Activated CD4-positive, alpha-beta T cell treated with anti-CD3 and anti-CD28 coated beads, Interleukin-2, amount 50 U/mL, for 24 hours (primary cell): ENCODE measurements around the gene COL7A1.
"Not testable (repeated sequence)": the region's sequence is repeated elsewhere in the genome, so short reads cannot be mapped to it uniquely, and the experiment has no call there.

ENCODE experiments used
- DNase-seq, 2 donors: peaks; one replicate each; pipeline ENCODE4 v3.0.0-alpha.2; 2020; ENCODE audit warnings: low read depth in 1 of 2, low spot score in 1 of 2

The COL7A1 gene

DNA sequence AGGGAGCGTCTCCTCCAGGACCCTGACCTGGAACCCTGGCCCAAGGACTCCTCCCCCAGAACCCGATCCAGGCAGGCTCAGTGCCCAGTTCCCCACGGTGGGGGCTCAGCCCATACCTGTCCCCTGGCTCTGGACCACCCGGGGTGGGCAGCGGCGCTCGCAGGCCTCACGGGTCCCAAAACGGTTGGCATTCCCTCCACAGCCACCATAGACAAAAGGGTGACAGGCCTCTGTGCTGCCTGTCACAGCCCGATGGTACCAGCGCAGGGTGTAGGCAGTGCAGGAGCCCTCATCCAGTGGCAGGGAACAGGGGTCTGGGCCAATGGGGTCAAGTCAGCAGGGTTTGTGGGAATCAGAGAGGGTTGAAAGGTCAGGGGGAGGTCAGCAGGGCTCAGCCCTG is 30.5 kb downstream of the COL7A1 start:
- no peak for DNase-seq

DNA sequence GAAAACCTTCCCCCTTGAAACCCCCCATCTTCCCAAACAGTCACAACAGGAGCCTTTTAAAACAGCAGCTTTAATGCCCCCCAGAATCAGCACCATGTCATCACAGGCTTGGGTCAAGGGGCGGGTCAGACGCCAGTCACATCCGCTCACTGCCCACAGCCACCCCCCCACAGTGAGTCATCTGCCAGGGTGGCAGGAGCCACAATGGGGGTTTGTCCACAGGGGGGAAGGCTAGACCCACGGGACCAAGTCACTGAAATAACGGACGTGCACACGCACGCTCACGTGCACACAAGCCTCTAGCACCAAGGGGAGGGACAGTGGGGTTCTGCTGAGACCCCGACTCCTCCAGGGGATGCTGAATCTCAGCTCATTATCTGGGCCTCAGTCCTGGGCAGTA is 31.1 kb downstream of the COL7A1 start:
- no peak for DNase-seq

DNA sequence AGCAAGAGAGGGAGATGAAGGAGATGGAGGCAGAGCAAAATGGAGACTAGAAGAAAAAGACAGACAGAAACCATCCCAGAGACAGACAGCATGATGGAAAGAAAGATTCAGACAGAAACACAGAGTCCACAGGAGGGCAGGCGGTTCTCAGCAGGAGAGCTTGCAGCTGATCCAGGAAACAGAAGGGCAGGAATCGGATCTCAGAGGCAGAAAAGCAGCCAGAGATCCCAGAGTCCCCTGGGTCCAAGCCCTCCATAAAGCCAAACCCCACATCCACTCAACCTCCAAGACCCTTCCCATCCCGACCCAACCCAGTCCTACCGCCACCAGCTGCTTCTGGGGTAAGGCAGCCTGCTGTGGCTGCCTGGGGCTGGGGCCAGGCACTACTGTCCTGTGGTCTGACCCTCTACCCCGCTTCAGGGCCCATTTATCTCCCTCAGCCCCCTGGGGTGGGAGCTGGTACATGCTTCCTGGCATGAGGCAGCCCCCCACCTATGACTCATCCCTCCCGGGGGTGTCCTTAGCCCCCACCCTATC is 31.7 kb downstream of the COL7A1 start, which contains the start of gene UCN2:
Gene UCN2, minus strand, starts transcription at position 400 of the 537 bp plus-strand sequence. CDS start 657 bp downstream, outside the sequence.
- DNase-seq, result no peak

DNA sequence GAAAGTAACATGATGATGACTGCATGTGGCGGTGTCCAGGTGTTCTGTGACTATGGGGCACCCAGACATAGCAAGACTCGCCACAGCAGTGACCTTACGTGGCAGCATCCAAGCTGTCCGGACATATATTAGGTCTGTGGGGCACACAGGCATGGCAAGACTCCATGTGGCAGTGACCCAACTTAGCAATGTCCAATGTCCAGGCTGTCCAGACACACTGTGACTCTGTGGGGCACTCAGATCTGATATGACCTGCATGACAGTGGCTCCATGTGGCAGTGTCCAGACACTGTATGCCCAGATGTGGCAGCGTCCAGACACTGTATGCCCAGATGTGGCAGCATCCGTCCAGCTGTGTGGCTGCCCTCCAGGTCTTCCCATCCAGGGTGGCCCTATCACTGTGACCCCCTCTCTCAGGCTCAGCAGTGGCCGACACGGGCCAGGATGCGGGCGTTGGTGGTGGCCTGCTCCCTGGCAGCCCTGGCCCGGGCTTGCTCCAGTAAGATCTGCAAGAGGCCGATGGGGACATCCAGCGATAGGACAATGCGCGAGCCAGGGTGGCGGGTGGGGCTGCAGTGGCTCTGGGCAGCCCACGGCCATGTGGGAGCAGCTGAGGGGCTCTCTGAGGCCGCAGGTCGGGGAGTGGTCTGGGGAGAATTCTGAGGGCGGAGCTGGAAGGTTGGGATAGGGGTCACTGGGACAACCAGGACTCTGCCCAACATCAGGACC is 32.6 kb downstream of the COL7A1 start:
- no peak for DNase-seq

DNA sequence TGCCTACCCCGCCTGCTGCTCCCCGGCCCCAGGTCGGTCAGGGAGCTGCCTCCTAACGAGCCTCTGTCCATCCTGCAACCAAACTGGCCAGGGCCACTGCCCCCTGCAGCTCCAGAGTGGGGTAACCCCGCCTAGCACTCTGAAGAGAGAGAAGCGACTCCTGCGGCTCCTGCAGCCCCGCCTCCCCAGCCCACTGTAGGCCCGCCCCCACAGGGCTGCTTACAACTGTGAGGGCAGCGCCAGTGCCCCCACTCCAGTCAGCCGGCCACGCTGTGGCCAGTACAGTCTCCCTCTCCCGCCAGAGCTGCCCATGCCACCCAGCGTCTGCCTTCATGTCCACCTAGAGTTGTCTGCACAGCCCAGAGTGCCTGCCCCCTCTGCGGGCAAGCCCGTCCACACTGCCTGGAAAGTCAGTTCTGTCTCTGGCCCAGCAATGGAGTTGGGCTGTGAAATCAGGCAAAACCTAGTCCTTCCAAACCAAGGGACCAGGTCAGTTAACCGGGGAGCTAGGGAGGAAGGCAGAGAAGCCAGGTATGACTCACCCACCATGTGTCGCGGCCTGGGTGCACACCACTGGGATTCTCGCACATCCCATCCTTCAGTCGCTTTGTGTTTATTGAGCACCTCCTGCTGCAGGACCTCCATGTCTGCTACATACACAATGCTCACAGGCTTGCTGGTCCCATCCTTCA is 33.9 kb downstream of the COL7A1 start:
- DNase-seq, result no peak

DNA sequence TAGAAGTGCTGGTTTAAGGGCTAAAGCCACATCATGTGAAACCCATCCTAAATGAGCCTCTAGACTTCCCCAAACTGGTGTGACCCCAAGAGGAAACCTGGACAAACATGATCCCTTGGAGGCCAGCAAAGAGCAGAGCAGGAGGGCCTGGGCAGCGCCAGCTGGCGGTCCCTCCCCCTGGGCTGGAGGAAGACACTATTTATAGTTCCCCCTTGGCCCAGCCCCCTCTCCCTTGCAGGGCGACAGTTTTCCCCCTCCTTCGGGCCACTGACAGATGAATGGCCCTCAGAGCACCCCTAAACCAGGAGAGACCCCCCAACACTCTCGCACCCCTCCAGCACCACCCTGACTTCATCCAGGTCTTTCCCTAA is 34.5 kb downstream of the COL7A1 start:
- DNase-seq, result no peak

DNA sequence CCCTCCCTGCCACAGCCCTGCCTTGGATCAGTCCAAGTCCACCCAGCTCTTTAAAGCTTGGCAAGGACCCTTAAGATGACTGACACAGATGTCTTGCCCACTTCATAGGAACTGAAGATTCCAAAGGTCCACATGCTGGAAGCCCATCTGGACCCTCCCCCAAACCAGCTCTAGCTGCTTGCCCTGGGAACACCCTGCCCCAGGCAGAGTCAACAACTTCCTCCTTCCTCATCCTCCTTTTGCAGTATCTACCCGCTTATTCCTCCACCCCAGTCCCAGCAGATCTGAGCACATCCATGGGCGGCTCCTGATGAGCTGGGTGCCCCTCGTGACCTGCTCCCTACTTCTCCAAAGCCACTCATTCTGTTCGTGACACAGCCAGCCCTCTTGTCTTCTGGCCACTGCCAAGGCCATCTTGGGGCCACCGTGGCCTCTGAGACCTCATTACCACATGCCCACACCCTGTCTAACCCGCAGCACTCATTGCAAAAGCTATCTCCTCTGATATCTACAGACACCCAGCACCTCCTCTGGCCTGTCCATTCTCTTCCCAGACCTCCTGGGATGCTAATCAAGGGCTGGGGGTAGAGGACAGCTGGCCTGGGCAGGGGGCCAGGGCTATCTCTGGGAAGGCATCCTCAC is 36.5 kb downstream of the COL7A1 start:
- DNase-seq, result no peak

DNA sequence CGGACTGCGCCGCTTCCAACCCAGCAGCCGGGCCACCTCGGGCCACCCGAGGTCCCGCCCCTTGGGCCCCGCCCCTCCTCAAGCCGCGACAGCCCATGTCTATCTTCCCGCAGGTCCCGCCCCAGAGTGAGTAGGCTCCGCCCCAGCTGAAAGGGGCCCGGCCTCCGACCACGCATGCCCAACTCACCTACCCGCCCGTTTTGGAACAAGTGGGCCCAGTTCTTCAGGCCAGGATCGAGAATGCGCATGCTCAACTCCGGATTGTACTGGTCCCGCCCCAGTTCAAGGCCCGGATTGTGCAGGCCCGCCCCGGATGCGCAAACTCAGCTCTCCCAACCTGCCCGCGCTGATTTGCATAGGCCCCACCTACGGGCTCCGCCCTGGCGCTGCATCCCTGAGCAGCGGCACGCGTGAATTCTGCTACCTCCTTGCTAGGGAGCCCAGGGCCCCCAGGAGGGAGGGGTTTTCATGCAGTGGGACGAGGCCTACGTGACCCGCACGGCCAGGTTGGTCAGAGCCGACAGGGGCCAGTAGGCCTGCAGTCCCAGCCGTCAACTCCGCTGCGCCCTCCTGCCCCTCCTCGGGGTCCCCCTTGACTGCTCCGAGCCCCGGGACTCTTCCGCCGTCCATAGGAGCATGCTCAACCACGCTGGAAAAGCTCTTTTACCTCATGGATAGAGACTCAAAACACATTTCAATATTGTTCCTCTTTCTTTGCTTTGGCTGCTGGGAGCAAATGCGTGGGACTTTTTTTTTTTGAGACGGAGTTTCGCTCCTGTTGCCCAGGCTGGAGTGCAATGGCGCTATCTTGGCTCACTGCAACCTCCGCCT is 38.1 kb downstream of the COL7A1 start, which contains the start of gene PFKFB4:
Gene PFKFB4, minus strand, starts transcription at position 8 of the 831 bp plus-strand sequence. CDS start 26 bp downstream, outside the sequence.
- DNase-seq, result peak; percentile 99 to 100

DNA sequence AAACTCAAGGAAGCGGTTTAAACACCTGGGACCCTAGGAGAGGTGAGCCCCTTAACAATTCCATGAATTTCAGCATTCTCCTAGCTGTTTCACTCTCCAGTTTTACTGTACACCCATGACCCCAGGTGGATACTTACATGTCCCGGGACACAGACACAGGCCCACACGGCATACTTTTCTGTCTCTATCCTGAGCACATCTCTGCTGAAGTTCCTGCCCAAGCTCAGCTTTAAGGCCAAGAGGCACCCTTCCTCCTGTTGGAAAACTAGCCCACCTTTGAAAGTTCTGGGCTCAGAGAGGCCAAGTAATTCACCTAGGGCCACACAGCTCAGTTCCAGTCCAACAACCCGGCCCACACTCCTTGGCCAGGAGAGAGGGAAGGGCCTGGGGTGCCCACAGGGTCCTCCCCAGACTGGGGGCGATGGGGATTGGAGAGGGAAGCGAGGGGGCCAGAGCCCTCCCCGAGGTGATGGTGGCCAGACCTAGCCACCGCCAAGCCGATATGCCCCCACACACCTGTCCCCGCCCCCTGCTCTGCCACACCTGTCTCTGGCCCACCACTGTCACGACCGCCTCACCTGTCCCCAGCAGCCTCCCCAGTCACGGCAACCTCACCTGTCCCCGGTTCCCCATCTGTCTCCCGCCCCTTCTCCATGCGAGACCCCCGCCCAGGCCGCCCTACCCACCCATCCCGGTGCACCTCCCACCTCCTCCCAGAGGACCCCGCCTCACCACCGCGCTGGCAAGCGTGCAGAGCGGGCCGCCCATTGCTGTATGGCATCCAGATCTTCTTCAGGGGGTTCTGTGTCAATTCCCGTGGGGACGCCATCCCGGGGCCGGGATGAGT is 39.0 kb downstream of the COL7A1 start:
- DNase-seq, result no peak

DNA sequence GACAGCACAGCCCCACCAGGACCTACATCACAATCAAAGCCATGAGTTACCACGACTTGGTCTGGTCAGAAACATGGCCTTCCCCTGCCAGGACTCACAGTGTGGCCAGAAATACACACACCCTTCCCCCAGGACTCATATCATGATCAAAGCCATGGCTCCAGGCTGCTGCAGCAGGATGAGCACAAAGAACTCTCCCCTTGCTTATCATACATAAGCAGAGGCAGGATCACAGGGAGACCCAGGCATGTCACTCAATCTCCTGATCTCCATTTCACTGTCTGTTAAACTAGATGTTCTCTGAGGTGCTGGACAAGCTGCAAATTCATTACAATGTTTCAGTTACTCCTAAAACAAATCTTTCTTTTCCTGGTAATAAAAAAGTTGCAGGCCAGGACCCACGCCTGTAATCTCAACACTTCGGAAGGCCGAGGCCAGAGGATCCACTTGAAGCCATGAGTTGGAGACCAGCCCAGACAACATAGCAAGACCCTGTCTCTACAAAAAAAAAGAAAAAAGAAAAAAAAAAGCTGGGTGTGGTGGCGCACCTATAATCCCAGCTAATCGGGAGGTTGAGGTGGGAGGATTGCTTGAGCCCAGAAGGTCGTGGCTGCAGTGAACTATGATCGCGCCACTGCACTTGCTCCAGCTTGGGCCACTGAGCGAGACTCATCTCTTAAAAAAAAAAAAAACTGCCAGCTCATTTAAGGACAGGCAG is 39.7 kb downstream of the COL7A1 start:
- no peak for DNase-seq

DNA sequence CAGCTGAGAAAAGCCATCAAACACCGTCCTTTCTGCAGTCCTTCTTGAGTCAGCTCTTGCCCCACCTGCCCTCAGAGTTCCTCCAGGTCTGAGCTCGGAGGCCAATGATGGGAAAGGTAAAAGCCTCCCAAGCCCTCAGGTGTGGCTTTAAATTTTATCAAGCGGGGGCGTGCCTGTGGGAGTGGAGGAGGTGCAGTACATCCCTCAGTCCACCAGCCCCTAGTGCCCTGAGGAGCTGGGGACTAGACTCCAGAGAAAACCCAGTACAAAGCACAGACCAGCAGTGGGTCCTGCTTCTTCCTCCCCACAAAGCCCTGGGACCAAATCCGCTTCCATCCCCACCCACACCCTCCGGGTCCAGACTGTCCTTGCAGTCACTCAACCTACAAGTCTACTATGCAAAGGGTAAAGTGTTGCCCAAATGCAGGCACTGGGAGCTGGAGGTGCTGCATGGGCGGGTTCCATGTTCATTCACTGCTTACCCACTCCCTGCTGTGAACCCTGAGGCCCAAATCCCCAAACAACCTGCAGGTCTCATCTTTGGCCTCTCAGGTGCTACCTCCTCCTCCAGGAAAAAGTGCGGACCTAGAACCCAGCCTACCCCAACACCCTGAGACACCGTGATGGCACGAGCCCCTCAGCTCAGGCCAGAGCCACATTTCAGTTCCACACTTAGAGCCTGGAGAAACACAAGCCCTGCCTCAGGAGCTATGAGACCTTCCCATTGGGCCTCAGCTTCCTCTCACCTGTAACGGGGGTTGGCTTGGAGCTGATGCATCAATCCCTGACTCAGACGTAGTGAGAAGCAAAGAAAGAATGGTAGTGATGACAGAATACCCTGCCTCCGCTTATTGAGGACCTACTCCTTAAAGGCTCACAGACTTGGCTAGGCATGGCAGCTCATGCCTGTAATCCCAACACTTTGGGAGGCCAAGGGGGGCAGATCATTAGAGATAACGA is 41.0 kb downstream of the COL7A1 start:
- DNase-seq, result no peak

DNA sequence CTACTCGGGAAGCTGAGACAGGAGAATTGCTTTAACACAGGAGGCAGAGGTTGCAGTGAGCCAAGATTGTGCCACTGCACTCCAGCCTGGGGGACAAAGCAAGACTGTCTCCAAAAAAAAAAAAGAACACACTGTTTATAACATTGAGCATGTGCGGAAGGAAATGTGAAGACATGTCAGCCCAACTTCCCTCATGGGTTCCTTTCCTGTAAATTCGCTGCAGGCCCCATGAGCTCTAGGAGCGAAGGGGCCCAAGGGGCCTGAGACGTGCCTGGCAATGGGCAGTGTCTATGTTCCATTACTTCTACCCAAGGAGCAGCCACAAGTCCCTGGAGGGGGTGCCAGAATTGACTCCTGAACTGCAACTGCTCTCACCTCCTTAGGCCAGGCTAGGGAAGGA is 41.8 kb downstream of the COL7A1 start:
- no peak for DNase-seq

DNA sequence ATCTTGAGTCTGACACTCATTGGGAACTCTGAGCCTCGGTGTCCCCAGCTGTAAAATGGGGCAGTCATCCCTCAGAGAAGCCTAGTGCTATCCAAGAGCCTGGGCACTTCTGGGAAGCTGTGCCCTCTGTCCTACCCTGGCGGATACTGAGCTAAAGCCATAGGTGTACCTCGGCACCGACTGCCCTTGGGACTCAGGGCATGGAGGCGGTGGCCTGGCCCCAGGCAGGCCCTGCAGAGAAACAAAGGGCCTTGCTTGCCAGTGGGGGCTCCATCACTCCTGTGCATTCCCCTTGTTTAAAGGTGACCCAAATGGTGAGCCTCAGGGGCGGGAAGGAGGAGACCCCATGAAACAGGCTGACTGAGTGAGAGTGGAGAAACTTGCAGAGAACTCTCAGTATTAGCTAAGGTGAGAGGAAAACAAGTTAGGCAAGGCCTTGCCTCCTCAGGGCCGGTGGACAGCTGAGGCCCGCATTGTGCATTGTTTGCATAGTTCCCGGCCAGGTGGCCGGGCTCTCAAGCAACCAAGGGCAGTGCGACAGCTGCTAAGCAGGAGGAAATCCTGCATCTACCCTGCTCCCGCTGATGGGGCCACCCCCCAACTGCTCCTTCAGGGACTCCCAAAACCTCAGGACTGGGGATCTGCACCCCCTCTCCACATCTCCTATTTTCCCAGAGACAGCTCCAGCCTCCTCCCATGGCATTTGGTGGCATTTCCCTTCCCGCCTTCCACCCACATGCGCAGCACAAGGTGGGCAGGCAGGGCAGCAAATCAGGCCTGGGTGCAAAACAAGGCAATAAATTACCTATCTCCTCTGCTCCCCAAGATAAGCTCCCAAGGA is 42.8 kb downstream of the COL7A1 start:
- DNase-seq, result no peak

DNA sequence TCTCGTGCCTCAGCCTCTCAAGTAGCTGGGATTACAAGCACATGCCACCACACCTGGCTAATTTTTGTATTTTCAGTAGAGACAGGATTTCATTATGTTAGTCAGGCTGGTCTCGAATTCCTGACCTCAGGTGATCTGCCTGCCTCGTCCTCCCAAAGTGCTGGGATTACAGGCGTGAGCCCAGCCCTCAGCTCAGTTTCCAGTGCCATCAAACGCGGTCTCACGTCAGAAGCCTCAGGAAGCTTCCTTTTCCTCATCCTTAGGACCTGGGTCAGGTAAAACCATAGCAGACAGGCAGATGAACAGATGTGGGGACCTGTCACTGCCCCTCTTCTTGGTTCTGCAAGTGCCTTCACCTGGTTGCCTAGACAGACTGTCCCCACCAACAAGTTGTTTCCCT is 43.5 kb downstream of the COL7A1 start:
- DNase-seq, result not testable (repeated sequence)

DNA sequence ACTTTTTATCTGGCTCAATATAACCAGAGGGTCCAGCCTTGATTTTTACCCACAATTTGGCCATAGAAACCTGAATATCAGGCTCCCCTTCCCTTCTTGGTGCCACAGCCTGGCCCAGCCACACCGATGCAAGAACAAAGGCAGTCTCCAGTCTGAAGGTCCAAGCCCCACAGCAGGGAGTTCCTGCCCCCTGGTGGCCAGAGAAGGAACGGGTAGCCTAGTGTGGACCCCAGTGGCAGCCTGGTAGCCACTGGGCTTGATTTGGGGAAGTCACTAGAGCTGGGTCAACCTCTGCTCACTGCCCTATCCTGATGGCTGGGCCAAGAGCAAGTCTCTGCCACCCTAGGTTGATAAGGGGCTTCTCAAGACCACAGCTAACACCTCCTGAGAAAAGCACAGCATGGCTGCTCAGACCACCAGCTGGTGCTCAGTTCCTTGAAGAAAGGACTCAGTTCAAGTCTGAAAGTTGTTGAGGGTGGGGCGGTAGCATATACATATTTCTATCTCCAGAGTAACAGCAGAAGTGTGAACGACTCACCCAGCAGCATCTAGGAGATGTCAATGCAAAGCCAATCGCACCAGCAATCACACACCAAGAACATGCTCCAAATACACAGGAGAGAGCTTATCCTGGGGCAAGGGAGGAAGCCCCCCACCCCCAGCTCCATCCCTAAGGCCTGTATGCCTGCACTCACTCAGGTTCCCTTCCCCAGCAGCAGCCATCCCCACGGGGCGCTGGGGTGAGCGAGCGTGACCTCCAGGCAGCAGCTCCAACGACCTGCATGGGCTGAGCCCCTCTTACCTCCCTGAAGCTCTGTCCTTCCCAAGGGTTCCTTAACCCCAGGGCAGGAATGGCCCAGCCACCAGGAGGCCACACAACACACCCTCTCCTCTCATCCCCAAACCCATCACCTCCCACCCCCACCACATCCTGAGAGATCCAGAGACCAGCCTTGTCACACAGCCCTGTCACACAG is 46.1 kb downstream of the COL7A1 start:
- peak; percentile 76 to 80 for DNase-seq

DNA sequence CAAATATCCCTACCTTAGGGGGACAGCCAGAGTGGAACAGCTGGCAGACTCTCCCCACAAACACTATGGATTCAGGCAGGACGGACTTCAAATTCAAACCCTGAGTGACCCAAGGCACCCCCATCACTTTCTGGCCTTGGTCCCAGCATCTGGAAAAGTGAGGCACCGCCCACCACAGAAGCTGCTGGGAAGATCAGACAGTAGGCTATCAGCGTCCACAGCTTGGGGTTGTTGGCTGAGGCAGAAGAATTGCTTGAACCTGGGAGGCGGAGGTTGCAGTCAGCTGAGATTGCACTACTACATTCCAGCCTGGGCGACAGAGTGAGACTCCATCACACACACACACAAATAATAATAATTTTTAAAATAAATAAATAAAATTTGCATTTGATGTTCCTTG is 47.0 kb downstream of the COL7A1 start:
- DNase-seq, result no peak
